ENCODE measurements around the gene GHDC.

GRCh38 chr17:42241871-42242270, 47.6 kb upstream of the GHDC start:
- TF ChIP-seq POLR2A (IDR thresholded peaks at IDR 0.05), result no peak
- TF ChIP-seq CTCF (IDR thresholded peaks at IDR 0.05), result no peak
- TF ChIP-seq POLR2AphosphoS5 (IDR thresholded peaks at IDR 0.05), result no peak
